DND-41 (cell line): ENCODE results near the gene GSN.

ENCODE experiments used
- ATAC-seq: fragments of 200-7000 bp; cut with Tn5 transposase; 3 replicates; pipeline ENCODE4 v1.9.1; 2021; ENCODE audit warnings: low read depth; ENCODE audit not compliant: insufficient read depth
- DNase-seq: peaks from one replicate; pipeline ENCODE4 v3.0.0-alpha.2; 2020
- H2AFZ ChIP-seq: 2 replicates; pipeline ENCODE4 v1.6.0; 2012; ENCODE audit warnings: low read depth, low read length
- H3K27ac ChIP-seq: 2 replicates; pipeline ENCODE4 v1.5.1; 2012; ENCODE audit warnings: low read length, inconsistent platforms
- H3K27me3 ChIP-seq: fragments of 200-600 bp; sonication (generic); 2 replicates; pipeline ENCODE4 v1.6.0; 2012; ENCODE audit warnings: low read length, mild to moderate bottlenecking, inconsistent platforms; ENCODE audit not compliant: insufficient read depth, poor library complexity
- H3K36me3 ChIP-seq: 2 replicates; pipeline ENCODE4 v1.5.1; 2012; ENCODE audit warnings: low read length, inconsistent platforms; ENCODE audit not compliant: insufficient read depth
- H3K4me1 ChIP-seq: 2 replicates; pipeline ENCODE4 v1.5.1; 2012; ENCODE audit warnings: mild to moderate bottlenecking, low read length; ENCODE audit not compliant: insufficient read depth
- H3K4me2 ChIP-seq: 2 replicates; pipeline ENCODE4 v1.6.0; 2012; ENCODE audit warnings: mild to moderate bottlenecking, moderate library complexity, low read length, inconsistent platforms; ENCODE audit not compliant: insufficient read depth
- H3K4me3 ChIP-seq, 2 experiments: fragments of 200-600 bp in 1 of 2; shearing (Covaris generic) in 1 of 2; 2 replicates each; pipeline ENCODE4 v1.5.1; 2012 to 2016; ENCODE audit warnings: inconsistent platforms in 2 of 2, low read length in 2 of 2, mild to moderate bottlenecking in 2 of 2, low read depth in 1 of 2, moderate library complexity in 1 of 2
- H3K79me2 ChIP-seq: 2 replicates; pipeline ENCODE4 v1.6.0; 2012; ENCODE audit warnings: low read length, inconsistent platforms; ENCODE audit not compliant: insufficient read depth
- H3K9ac ChIP-seq: 2 replicates; pipeline ENCODE4 v1.6.0; 2012; ENCODE audit warnings: low read depth, mild to moderate bottlenecking, inconsistent platforms, low read length, moderate library complexity
- H3K9me3 ChIP-seq: 2 replicates; pipeline ENCODE4 v1.5.1; 2012; ENCODE audit warnings: low read length, moderate library complexity, mild to moderate bottlenecking, inconsistent platforms; ENCODE audit not compliant: insufficient read depth, severe bottlenecking
- H4K20me1 ChIP-seq: 2 replicates; pipeline ENCODE4 v1.6.0; 2012; ENCODE audit warnings: low read length; ENCODE audit not compliant: insufficient read depth
- CTCF ChIP-seq: IDR thresholded peaks from 2 replicates; pipeline ENCODE4 v1.5.1; 2012; ENCODE audit warnings: borderline replicate concordance, low read length, moderate library complexity, mild to moderate bottlenecking; ENCODE audit not compliant: poor library complexity, severe bottlenecking; ENCODE audit errors: extremely low read depth
- EZH2 ChIP-seq: IDR thresholded peaks from 3 replicates; pipeline ENCODE4 v1.6.1; 2012; ENCODE audit warnings: borderline replicate concordance, low read depth, mild to moderate bottlenecking, moderate library complexity, low read length, inconsistent platforms; ENCODE audit not compliant: severe bottlenecking

GSN gene

GRCh38 chr9:121310571-121310970 lies 42.6 kb downstream of the GSN start:
- no peak overlapping the region for H3K9ac ChIP-seq
- no peak overlapping the region for H3K4me2 ChIP-seq
- no peaks in the 10 kb centered on the region for H3K9me3 ChIP-seq
- H4K20me1 ChIP-seq = no peaks in the 10 kb centered on the region
- H3K27ac ChIP-seq = no peak overlapping the region
- no peak overlapping the region for H3K4me3 ChIP-seq
- H3K4me1 ChIP-seq = no peaks in the 10 kb centered on the region
- no peak for DNase-seq
- ATAC-seq = no peak
- H2AFZ ChIP-seq = no peak overlapping the region
- no peaks in the 10 kb centered on the region for H3K27me3 ChIP-seq
- H3K79me2 ChIP-seq = no peaks in the 10 kb centered on the region
- H3K36me3 ChIP-seq = no peaks in the 10 kb centered on the region
- TF ChIP-seq EZH2 (no peak), CTCF (no peak)

- Histone ChIP-seq H3K4me1 (no peaks in the 10 kb centered on the region), H3K79me2 (no peaks in the 10 kb centered on the region), H3K4me2 (no peak overlapping the region), H3K36me3 (no peaks in the 10 kb centered on the region), H4K20me1 (no peaks in the 10 kb centered on the region), H3K9me3 (no peaks in the 10 kb centered on the region), H2AFZ (no peak overlapping the region), H3K27ac (no peak overlapping the region), H3K27me3 (no peaks in the 10 kb centered on the region), H3K9ac (no peak overlapping the region), H3K4me3 (no peak overlapping the region)
- no peak for TF ChIP-seq EZH2
- no peak for TF ChIP-seq CTCF
- no peak for ATAC-seq
- no peak for DNase-seq
These were observed 44.2 kb downstream of the GSN start for GRCh38 chr9:121312169-121312568.

GRCh38 chr9:121313458-121314152 lies 45.6 kb downstream of the GSN start:
- Histone ChIP-seq H3K27ac (no peak overlapping the region), H3K9ac (no peak overlapping the region)

More at GRCh38 chr9:121313458-121314152, 45.6 kb downstream of the GSN start:
- ATAC-seq (no peak), DNase-seq (no peak)
- Histone ChIP-seq H3K9me3 (no peaks in the 10 kb centered on the region), H3K4me3 (no peak overlapping the region), H3K36me3 (no peaks in the 10 kb centered on the region), H3K4me1 (no peaks in the 10 kb centered on the region), H2AFZ (no peak overlapping the region), H4K20me1 (no peaks in the 10 kb centered on the region), H3K27me3 (no peaks in the 10 kb centered on the region), H3K79me2 (no peaks in the 10 kb centered on the region), H3K4me2 (no peak overlapping the region)
- no peak for TF ChIP-seq CTCF
- no peak for TF ChIP-seq EZH2
